ENCODE data around the gene RHCG.

DNA sequence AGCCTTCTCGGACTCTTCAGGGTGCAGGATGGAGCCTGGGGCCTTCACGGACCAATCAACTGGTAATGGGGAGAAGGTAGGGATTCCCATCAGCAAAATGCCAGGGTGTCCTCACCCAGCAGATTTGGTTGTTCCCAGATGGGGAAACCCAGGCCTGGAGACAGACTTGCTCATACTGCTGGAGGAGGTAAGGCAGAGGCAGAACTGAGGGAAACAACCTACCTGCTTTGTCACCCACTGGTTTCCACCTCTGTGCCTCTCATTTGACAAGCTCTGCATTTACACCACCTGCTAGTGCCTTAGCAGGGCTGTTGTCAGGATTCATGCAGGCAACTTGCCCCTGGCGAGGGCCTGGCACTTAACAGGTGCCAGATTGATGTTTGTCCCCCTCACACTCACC lies 15.9 kb downstream of the RHCG start:
- TF ChIP-seq POLR2A (IDR thresholded peaks at IDR 0.05) = no peak
- TF ChIP-seq CTCF (IDR thresholded peaks at IDR 0.05) = no peak
